GM06990 (cell line): Measurements from ENCODE around the gene NSG1.

Experiments
- DNase-seq: peaks from one replicate; pipeline ENCODE4 v3.0.0-alpha.2; 2011; ENCODE audit not compliant: insufficient read length; ENCODE audit errors: extremely low read depth
- H3K27me3 ChIP-seq: replicated peaks from 2 replicates; pipeline ENCODE4 v1.6.0; 2011; ENCODE audit warnings: low read length; ENCODE audit not compliant: control insufficient read depth, insufficient read depth
- H3K36me3 ChIP-seq: 2 replicates; pipeline ENCODE4 v1.5.1; 2011; ENCODE audit warnings: low read length; ENCODE audit not compliant: control insufficient read depth, insufficient read depth
- H3K4me3 ChIP-seq: replicated peaks from 2 replicates; pipeline ENCODE4 v1.5.1; 2011; ENCODE audit warnings: low read depth, mild to moderate bottlenecking, control low read depth, low read length
- TF ChIP-seq, protein P1 (sequence below): IDR thresholded peaks from 2 replicates; pipeline ENCODE4 v1.5.1; 2011; ENCODE audit warnings: low read length, control low read depth, mild to moderate bottlenecking, inconsistent platforms; ENCODE audit not compliant: insufficient read depth, poor library complexity, severe bottlenecking

Gene NSG1

DNA sequence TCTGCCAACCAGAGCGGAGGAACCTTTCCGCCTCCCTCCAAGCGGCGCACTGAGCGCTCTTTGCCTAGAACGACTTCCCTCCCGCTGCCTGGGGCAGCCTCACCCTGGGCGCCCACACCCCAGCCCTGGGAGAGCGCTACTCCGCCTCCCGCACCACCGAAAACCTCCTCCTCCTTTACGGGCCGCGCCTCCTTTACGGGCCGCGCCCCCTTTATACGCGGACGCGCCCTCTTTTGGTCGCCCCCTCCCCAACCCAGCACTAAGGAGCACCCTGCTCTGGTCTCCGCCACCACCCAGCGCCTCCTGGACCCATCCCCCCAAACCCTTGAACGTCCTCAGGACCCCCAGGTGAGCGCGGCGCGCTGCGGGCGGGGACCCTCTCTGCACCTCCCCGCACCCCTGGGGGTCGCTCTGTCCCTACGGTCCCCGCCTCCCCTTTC lies 586 bp upstream of the NSG1 start:
- H3K27me3 ChIP-seq = no peaks in the 10 kb centered on the region; the same call in 1 of the 2 replicates
- no peak for DNase-seq
- no peaks in the 10 kb centered on the region for H3K36me3 ChIP-seq
- peak overlapping the region; percentile 63 for H3K4me3 ChIP-seq
- TF ChIP-seq, protein P1, sequence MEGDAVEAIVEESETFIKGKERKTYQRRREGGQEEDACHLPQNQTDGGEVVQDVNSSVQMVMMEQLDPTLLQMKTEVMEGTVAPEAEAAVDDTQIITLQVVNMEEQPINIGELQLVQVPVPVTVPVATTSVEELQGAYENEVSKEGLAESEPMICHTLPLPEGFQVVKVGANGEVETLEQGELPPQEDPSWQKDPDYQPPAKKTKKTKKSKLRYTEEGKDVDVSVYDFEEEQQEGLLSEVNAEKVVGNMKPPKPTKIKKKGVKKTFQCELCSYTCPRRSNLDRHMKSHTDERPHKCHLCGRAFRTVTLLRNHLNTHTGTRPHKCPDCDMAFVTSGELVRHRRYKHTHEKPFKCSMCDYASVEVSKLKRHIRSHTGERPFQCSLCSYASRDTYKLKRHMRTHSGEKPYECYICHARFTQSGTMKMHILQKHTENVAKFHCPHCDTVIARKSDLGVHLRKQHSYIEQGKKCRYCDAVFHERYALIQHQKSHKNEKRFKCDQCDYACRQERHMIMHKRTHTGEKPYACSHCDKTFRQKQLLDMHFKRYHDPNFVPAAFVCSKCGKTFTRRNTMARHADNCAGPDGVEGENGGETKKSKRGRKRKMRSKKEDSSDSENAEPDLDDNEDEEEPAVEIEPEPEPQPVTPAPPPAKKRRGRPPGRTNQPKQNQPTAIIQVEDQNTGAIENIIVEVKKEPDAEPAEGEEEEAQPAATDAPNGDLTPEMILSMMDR = no peak

GRCh38 chr4:4387531-4388310 lies 819 bp downstream of the NSG1 start:
- Histone ChIP-seq H3K36me3 (no peaks in the 10 kb centered on the region), H3K27me3 (no peaks in the 10 kb centered on the region; the same call in 1 of the 2 replicates), H3K4me3 (peak overlapping the region; percentile 63)
- no peak for DNase-seq
- TF ChIP-seq, protein P1 = no peak

DNA sequence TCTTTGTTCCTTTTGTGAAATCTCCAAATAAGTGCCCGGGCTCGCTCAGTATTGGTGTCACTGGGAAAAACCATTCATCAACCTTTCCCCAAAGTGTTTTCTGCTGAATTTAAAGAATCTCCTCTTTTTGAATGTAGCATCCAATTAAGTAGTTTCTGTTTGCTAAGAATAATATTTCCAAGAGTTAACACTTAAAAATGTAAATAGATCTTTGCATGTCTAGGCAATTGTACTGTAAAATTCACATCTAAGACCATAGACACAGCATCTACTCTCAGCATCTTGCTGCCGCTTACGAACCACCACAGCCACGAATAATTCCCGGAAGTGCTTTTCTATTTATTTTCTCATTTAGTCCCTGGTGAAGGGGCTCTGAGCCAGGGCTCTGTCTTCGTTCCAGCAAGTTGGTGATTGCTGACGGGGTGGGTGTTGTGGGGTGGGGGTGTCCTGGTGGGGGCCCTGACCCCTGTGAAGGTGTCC lies 1.4 kb downstream of the NSG1 start:
- DNase-seq = no peak
- TF ChIP-seq, protein P1 = no peak
- Histone ChIP-seq H3K36me3 (no peaks in the 10 kb centered on the region), H3K4me3 (no peak overlapping the region; the same call in 1 of the 2 replicates), H3K27me3 (no peaks in the 10 kb centered on the region; the same call in 1 of the 2 replicates)

DNA sequence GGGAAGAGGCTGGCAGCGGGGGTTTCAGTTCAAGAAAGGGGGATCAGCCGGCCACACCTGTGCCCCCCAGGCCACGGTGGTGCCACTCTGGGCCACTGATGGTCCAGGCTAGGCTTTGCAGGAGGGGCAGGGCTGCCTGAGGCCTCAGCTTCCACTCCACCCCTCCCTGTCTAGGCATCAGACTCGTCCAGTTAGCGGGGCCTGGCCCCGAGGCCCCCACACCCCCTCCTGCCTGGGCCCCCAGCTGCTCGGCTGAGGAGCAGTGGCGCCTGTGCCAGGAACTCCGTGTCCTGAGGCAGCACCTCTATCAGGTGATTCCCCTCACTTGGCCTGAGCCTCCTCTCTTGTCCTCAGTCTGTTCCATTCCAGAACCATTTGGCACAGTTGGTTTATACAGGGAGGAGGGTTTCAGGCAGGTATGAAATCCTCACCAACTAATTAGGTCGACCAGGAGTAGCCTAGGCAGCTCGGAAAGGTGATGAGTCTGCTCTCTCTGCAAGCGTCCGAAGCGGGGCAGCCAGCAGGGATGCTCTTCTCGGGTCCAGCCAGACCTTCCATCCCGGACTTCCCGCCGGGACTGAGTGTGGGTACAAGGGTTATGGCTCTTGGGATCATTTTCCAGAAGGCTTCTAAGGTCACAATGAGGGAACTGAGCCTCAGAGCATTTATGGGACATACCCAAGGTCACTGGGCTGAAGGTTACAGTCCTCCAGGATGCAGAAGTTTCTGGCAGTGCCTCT lies 2.1 kb downstream of the NSG1 start:
- no peak overlapping the region for H3K4me3 ChIP-seq
- TF ChIP-seq, protein P1 = no peak
- H3K36me3 ChIP-seq = no peaks in the 10 kb centered on the region
- no peak for DNase-seq
- H3K27me3 ChIP-seq = no peaks in the 10 kb centered on the region; the same call in 1 of the 2 replicates

DNA sequence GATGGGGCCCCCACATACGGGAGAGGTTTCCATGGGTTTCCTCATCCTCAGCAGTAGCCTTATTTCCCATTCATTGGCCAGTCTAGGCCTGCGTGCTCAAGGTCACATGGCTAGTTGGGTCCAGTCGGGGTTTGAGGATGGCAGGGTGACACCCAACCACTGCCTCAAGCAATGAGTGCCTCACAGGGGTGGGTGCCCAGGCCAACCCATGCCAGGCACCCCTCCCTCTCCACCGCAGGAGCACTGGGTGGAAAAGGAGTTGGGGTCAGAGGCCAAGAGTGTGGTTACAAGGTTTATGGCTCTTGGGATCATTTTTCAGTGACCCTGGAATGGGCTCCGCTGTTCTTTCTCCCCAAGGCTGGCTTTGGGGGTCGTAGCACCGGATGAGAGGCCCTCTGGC lies 3.1 kb downstream of the NSG1 start:
- H3K4me3 ChIP-seq = no peak overlapping the region
- TF ChIP-seq, protein P1 = no peak
- no peak for DNase-seq
- no peaks in the 10 kb centered on the region for H3K36me3 ChIP-seq
- H3K27me3 ChIP-seq = no peaks in the 10 kb centered on the region; the same call in 1 of the 2 replicates
